HG03045 (cell line): ENCODE data around the gene FOXN3.

Source experiments
- ATAC-seq: cut with Tn5 transposase; IDR thresholded peaks from one replicate; pipeline ENCODE4 v1.9.1; 2021; ENCODE audit warnings: mild to moderate bottlenecking, moderate library complexity; ENCODE audit not compliant: unreplicated experiment

FOXN3 gene

GRCh38 chr14:89339579-89339978 lies 77.5 kb downstream of the FOXN3 start:
- ATAC-seq: no peak

- no peak for ATAC-seq
These were observed 77.9 kb downstream of the FOXN3 start for GRCh38 chr14:89339158-89339557.

GRCh38 chr14:89336338-89336737 lies 80.7 kb downstream of the FOXN3 start:
- ATAC-seq: no peak

- ATAC-seq: no peak
These were observed 85.0 kb downstream of the FOXN3 start for GRCh38 chr14:89332031-89332430.

GRCh38 chr14:89331398-89331797 lies 85.6 kb downstream of the FOXN3 start:
- ATAC-seq: peak; percentile 78

- ATAC-seq: no peak
These were observed 86.6 kb downstream of the FOXN3 start for GRCh38 chr14:89330236-89331002.

- ATAC-seq: no peak
These were observed 89.2 kb downstream of the FOXN3 start for GRCh38 chr14:89327771-89328212.

GRCh38 chr14:89325959-89326358 lies 91.1 kb downstream of the FOXN3 start:
- no peak for ATAC-seq

GRCh38 chr14:89325299-89325883 lies 91.6 kb downstream of the FOXN3 start:
- ATAC-seq: no peak

GRCh38 chr14:89324501-89325298 lies 92.3 kb downstream of the FOXN3 start:
- peak; percentile 65 for ATAC-seq

- ATAC-seq: no peak
These were observed 96.5 kb downstream of the FOXN3 start for GRCh38 chr14:89320381-89321000.

- no peak for ATAC-seq
These were observed 97.3 kb downstream of the FOXN3 start for GRCh38 chr14:89319687-89320086.

- ATAC-seq: peak; percentile 59
These were observed 99.9 kb downstream of the FOXN3 start for GRCh38 chr14:89317051-89317691.

- no peak for ATAC-seq
These were observed 101.3 kb downstream of the FOXN3 start for GRCh38 chr14:89315493-89316470.

GRCh38 chr14:89314274-89314673 lies 102.8 kb downstream of the FOXN3 start:
- no peak for ATAC-seq

GRCh38 chr14:89312932-89313331 lies 104.1 kb downstream of the FOXN3 start:
- no peak for ATAC-seq

- no peak for ATAC-seq
These were observed 106.8 kb downstream of the FOXN3 start for GRCh38 chr14:89310211-89310610.

- ATAC-seq: no peak
These were observed 107.3 kb downstream of the FOXN3 start for GRCh38 chr14:89309670-89310177.

- peak; percentile 41 for ATAC-seq
These were observed 108.6 kb downstream of the FOXN3 start for GRCh38 chr14:89308232-89308959.
